NOMO-1 (cell line): ENCODE results near the gene SCGB1C2.
"Not testable (repeated sequence)": the region's sequence is repeated elsewhere in the genome, so short reads cannot be mapped to it uniquely, and the experiment has no call there.

Experiments used
- DNase-seq, 2 experiments: peaks; one replicate each; lab custom pipeline; 2025; ENCODE audit not compliant: unreplicated experiment in 2 of 2; lab: John Stamatoyannopoulos, UW

The SCGB1C2 gene

DNA sequence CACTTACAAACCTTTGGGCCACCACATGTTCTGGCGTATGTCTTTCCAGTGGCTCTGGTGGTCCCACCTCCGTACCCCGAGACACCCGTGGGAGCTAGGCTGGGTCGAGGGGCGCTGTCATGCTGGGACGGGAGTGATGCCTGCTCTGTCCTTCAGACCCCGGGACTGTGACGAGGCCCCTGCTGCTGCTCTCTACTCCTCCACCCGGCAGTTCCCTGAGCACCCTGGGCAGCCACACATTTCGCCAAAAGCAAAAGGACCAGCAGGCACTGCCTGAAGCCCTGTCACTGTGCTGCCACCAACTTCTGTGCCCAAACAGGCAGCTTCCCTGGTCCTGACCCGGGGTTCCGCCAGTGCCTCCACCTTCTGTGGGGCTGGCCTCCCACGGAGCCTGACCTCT, 28.6 kb downstream of the SCGB1C2 start:
- DNase-seq = no peak

DNA sequence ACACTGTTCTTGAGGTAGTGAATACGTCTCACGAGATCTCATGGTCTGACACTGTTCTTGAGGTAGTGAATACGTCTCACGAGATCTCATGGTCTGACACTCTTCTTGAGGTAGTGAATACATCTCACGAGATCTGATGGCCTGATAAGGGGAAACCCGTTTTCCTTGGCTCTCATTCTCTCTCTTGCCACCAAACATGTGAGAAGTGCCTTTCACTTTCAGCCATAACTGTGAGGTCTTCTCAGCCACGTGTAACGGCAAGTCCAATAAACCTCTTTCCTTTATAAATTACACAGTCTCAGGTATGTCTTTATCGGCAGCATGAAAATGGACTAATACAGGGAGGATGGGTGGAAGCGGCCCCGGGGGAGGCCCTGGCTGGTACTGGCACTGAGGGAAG, 31.2 kb downstream of the SCGB1C2 start:
- not testable (repeated sequence) for DNase-seq

- no peak for DNase-seq
These were observed 32.8 kb downstream of the SCGB1C2 start for GRCh38 chr17:170130-170670.

- no peak for DNase-seq
These were observed 34.5 kb downstream of the SCGB1C2 start for GRCh38 chr17:171871-172270.

DNA sequence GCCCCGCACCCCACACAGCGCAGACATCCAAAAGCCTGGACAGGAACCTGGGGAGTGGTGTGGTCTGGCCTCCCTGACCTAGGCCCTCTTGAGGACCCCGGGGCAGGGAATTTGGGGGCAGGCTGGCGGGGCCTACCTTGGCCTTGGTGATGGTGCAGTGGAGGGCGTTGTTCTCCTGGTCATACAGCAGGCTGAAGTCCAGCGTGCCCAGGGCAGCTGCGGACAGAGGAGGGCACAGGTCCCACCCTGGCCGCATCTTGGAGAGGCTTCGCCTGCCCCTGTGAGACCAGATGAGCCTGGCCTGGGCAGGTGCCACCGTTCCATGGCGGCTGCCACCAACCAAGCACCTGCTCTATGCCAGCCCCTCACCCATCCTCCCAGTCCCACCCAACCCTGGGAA, 35.0 kb downstream of the SCGB1C2 start:
- no peak for DNase-seq

DNA sequence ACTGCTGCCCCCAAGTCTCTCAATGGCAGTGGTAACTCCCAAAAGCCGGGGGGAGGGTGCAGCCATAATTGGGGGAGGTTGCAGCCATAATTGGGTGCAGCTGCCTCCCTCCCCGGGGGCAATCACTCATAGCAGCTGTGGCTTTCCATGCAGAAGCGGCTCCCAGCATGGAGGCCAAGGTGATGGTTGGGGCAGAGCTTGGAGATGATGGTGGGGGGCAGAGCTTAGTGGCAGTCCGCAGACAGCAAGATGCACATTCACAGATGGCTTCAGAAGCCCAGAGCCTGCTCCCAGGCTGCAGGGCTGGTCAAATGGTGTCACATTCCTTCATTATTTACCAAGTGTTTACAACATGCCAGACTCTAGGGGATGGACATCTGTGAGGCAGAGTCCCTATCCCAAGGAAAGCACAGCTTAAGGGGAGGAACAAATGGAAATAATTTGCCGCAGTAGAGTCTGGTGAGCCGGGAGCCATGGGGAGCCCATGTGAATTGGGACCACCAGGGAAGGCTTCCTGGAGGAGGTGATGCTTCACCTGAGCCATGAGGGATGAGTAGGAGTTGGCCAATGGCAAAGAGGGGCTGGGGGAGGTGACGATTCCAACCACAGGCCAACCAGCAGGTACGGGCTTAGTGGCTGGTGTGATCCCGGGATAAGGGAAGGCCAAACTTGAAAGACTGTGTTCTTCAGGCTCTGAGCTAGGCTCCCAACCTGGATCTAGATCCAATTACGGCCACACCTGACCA, 36.0 kb downstream of the SCGB1C2 start:
- no peak for DNase-seq

- DNase-seq = no peak
These were observed 39.8 kb downstream of the SCGB1C2 start for GRCh38 chr17:177155-177554.

DNA sequence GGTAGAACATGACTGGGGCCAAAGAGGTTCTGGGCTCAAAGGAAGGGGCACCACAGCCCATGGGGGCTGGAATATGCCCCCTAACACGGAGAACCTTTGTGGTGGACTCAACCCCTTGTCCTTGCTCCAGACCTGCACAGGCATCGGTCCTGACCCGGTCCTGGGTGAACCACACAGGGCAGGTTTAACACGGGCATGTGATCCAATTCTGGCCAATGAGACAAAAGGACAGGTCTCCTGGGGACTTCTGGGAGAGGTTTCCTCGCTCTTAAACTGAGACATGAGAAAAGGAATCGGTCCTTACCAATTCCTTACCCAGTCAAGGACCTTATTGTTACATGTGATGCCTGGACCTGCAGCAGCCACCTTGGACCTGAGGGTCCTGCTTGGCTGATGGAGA, 40.4 kb downstream of the SCGB1C2 start:
- no peak for DNase-seq

GRCh38 chr17:178292-179065, 41.1 kb downstream of the SCGB1C2 start:
- no peak for DNase-seq

DNA sequence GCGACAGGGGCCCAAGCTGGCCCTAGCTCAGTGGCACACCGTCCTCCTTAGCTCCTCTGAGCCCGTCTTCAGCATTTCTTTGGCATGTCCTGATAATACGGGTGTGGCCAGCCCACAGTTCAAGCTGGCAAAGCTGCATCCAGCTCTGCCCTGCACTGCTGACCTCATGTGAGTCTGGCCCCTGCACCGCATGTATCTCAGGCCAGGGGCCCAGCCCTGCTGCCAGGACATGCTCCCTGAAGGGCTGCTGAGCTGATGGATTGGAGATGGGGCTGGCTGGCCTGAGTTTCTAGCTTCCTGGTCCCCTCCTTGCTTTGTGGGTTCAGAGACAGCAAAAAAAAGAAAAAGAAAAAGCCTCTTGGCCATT, 41.7 kb downstream of the SCGB1C2 start:
- no peak for DNase-seq

- no peak for DNase-seq
These were observed 42.5 kb downstream of the SCGB1C2 start for GRCh38 chr17:179781-180380.

- DNase-seq = no peak
These were observed 43.2 kb downstream of the SCGB1C2 start for GRCh38 chr17:180381-181244.

DNA sequence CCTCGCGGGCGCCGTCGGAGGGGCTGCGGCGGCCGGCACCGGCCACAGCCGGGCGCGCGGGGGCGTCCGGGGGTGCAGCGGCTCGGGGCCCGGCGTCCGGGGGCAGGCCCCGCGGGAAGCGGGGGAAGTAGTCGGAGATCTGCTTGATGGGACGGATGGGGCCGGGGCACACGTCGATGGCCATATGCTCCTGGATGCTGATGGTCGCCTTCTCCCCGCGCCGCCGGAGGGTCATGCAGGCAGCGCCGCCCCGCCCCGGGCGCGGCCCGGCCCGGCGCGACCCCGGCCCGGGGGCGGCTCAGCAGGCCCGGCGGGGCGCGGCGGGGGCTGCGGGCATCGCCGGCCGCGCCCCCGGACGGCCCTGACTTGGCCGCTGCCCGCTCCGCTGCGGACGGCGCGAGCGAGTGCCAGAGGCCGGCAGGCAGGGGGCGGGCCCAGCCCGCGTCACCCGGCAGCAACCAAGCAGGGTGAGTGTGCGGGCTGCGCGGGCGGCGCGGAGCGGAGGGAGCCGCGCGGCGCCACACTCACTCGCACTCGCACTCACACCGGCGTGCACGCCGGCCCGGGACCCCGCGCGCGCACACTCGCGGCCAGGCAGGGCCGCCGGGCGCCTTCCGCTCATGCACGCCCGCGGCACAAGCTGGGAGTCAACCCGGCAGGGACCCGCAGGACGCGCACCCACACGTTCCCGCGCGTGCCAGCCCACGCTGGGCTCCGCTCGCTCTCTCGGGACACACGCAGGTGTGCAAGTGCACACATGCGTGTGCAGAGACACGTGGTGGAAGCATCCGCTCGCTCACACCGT, 44.1 kb downstream of the SCGB1C2 start, which contains the start of gene DOC2B:
Gene DOC2B (minus strand): TSS at position 406 of the 805 bp plus-strand sequence. CDS start 171 bp downstream, at position 235.
- DNase-seq = no peak

GRCh38 chr17:182050-182751, 44.8 kb downstream of the SCGB1C2 start:
- DNase-seq = no peak

- no peak for DNase-seq
These were observed 45.7 kb downstream of the SCGB1C2 start for GRCh38 chr17:183021-183420.

GRCh38 chr17:185445-186138, 48.2 kb downstream of the SCGB1C2 start:
- DNase-seq = no peak

DNA sequence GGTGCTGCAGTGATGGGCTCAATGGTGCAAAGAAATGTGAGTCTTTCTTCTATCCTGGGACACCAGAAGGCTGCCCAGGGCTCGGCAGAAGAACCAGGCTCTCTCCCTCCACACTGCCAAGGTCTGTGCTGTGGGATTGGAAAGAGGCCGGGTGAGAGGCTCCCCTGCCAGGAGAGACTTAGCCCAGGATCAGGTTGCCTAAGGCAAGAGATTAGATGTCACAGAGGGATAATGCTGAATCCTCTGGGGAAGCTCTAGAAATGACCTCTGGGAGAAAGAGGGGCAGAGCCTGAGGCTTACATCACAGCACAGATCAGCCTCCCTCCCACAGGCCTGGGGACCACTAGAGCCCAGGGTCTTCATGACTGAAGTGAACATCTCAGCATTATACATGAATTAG, 49.8 kb downstream of the SCGB1C2 start:
- DNase-seq = no peak
